WTC11 (cell line): Measurements from ENCODE around the gene COL13A1.

Experiments
- CREB1 ChIP-seq: sonication (generic); formaldehyde crosslinking; IDR thresholded peaks from 2 replicates; pipeline ENCODE4 v1.8.0; 2023; ENCODE audit warnings: mild to moderate bottlenecking, missing genetic modification reagents
- FOXJ3 ChIP-seq: sonication (generic); formaldehyde crosslinking; IDR thresholded peaks from 2 replicates; pipeline ENCODE4 v1.9.0; 2021; ENCODE audit warnings: missing genetic modification reagents, mild to moderate bottlenecking, borderline replicate concordance
- JUN ChIP-seq: sonication (generic); formaldehyde crosslinking; IDR thresholded peaks from 2 replicates; pipeline ENCODE4 v1.8.0; 2023; ENCODE audit warnings: mild to moderate bottlenecking, missing genetic modification reagents
- NFE2L1 ChIP-seq: sonication (generic); formaldehyde crosslinking; IDR thresholded peaks from 2 replicates; pipeline ENCODE4 v1.8.1; 2023; ENCODE audit warnings: missing genetic modification reagents
- NR3C1 ChIP-seq: sonication (generic); formaldehyde crosslinking; conservative IDR thresholded peaks from 2 replicates; pipeline ENCODE4 v1.8.1; 2023; ENCODE audit warnings: low read depth, mild to moderate bottlenecking, missing genetic modification reagents
- OVOL2 ChIP-seq: fragments of 250-450 bp; sonication (Bioruptor Pico); IDR thresholded peaks from 2 replicates; pipeline ENCODE4 v1.9.0; 2021; ENCODE audit warnings: mild to moderate bottlenecking, borderline replicate concordance
- ZNF263 ChIP-seq: sonication (generic); formaldehyde crosslinking; IDR thresholded peaks from 2 replicates; pipeline ENCODE4 v1.8.1; 2022; ENCODE audit warnings: low read depth, mild to moderate bottlenecking, moderate library complexity, missing genetic modification reagents
- TF ChIP-seq, protein P1 (sequence below): sonication (generic); formaldehyde crosslinking; IDR thresholded peaks from 2 replicates; pipeline ENCODE4 v1.8.1; 2023; ENCODE audit warnings: mild to moderate bottlenecking, missing genetic modification reagents, moderate library complexity
- TF ChIP-seq, protein P2 (sequence below): fragments of 200-600 bp; IDR thresholded peaks from 2 replicates; pipeline ENCODE4 v1.8.0; 2022; ENCODE audit warnings: antibody characterized with exemption
- TF ChIP-seq, protein P3 (sequence below): sonication (generic); formaldehyde crosslinking; IDR thresholded peaks from 2 replicates; pipeline ENCODE4 v1.8.0; 2023; ENCODE audit warnings: mild to moderate bottlenecking, missing genetic modification reagents
- TF ChIP-seq, protein P4 (sequence below): sonication (generic); formaldehyde crosslinking; IDR thresholded peaks from 2 replicates; pipeline ENCODE4 v1.8.1; 2023; ENCODE audit warnings: mild to moderate bottlenecking, missing genetic modification reagents, borderline replicate concordance

DNA sequence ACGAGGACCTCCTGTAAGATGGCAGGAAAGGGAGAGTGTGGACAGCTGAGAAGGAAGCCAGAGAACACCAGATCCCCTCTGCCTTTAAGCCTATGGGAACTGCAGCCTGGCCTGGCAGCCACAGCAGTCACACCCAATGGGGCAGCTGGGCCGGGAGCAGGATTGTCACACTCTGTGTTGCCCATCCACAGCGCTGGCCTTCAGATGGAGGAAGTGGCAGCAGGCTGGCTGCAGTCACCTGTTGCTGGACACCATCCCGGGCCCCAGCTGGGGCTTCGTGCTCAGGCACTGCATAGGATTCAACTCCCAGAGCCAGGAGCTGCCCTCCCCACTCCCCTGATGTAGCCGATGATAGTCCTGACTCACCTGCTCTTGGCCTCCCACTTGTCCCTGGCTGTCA is 114.4 kb downstream of the COL13A1 start:
- TF ChIP-seq, protein P1, sequence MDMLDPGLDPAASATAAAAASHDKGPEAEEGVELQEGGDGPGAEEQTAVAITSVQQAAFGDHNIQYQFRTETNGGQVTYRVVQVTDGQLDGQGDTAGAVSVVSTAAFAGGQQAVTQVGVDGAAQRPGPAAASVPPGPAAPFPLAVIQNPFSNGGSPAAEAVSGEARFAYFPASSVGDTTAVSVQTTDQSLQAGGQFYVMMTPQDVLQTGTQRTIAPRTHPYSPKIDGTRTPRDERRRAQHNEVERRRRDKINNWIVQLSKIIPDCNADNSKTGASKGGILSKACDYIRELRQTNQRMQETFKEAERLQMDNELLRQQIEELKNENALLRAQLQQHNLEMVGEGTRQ (CRISPR knock-in tag) = no peak
- TF ChIP-seq, protein P2, sequence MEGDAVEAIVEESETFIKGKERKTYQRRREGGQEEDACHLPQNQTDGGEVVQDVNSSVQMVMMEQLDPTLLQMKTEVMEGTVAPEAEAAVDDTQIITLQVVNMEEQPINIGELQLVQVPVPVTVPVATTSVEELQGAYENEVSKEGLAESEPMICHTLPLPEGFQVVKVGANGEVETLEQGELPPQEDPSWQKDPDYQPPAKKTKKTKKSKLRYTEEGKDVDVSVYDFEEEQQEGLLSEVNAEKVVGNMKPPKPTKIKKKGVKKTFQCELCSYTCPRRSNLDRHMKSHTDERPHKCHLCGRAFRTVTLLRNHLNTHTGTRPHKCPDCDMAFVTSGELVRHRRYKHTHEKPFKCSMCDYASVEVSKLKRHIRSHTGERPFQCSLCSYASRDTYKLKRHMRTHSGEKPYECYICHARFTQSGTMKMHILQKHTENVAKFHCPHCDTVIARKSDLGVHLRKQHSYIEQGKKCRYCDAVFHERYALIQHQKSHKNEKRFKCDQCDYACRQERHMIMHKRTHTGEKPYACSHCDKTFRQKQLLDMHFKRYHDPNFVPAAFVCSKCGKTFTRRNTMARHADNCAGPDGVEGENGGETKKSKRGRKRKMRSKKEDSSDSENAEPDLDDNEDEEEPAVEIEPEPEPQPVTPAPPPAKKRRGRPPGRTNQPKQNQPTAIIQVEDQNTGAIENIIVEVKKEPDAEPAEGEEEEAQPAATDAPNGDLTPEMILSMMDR = no peak
- TF ChIP-seq ZNF263 (CRISPR knock-in tag) (no peak), CREB1 (CRISPR knock-in tag) (no peak), NR3C1 (no peak), OVOL2 (CRISPR knock-in tag) (no peak), FOXJ3 (no peak), NFE2L1 (CRISPR knock-in tag) (no peak), JUN (CRISPR knock-in tag) (no peak)
- TF ChIP-seq, protein P3, sequence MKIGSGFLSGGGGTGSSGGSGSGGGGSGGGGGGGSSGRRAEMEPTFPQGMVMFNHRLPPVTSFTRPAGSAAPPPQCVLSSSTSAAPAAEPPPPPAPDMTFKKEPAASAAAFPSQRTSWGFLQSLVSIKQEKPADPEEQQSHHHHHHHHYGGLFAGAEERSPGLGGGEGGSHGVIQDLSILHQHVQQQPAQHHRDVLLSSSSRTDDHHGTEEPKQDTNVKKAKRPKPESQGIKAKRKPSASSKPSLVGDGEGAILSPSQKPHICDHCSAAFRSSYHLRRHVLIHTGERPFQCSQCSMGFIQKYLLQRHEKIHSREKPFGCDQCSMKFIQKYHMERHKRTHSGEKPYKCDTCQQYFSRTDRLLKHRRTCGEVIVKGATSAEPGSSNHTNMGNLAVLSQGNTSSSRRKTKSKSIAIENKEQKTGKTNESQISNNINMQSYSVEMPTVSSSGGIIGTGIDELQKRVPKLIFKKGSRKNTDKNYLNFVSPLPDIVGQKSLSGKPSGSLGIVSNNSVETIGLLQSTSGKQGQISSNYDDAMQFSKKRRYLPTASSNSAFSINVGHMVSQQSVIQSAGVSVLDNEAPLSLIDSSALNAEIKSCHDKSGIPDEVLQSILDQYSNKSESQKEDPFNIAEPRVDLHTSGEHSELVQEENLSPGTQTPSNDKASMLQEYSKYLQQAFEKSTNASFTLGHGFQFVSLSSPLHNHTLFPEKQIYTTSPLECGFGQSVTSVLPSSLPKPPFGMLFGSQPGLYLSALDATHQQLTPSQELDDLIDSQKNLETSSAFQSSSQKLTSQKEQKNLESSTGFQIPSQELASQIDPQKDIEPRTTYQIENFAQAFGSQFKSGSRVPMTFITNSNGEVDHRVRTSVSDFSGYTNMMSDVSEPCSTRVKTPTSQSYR (CRISPR knock-in tag) = no peak
- TF ChIP-seq, protein P4, sequence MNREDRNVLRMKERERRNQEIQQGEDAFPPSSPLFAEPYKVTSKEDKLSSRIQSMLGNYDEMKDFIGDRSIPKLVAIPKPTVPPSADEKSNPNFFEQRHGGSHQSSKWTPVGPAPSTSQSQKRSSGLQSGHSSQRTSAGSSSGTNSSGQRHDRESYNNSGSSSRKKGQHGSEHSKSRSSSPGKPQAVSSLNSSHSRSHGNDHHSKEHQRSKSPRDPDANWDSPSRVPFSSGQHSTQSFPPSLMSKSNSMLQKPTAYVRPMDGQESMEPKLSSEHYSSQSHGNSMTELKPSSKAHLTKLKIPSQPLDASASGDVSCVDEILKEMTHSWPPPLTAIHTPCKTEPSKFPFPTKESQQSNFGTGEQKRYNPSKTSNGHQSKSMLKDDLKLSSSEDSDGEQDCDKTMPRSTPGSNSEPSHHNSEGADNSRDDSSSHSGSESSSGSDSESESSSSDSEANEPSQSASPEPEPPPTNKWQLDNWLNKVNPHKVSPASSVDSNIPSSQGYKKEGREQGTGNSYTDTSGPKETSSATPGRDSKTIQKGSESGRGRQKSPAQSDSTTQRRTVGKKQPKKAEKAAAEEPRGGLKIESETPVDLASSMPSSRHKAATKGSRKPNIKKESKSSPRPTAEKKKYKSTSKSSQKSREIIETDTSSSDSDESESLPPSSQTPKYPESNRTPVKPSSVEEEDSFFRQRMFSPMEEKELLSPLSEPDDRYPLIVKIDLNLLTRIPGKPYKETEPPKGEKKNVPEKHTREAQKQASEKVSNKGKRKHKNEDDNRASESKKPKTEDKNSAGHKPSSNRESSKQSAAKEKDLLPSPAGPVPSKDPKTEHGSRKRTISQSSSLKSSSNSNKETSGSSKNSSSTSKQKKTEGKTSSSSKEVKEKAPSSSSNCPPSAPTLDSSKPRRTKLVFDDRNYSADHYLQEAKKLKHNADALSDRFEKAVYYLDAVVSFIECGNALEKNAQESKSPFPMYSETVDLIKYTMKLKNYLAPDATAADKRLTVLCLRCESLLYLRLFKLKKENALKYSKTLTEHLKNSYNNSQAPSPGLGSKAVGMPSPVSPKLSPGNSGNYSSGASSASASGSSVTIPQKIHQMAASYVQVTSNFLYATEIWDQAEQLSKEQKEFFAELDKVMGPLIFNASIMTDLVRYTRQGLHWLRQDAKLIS = no peak
